ENCODE results near the gene TRABD2B.

TRABD2B gene

GRCh38 chr1:47722101-47722500, 275.1 kb downstream of the TRABD2B start:
- TF ChIP-seq FOXP2 (optimal IDR thresholded peaks at IDR 0.05; ENCODE audit: borderline replicate concordance, extremely low read depth, extremely low read length, insufficient read depth) (no peak), SIN3A (IDR thresholded peaks at IDR 0.05; ENCODE audit: borderline replicate concordance, insufficient read depth, low read length) (no peak), TAF1 (IDR thresholded peaks at IDR 0.05; ENCODE audit: borderline replicate concordance, insufficient read depth, low read length) (no peak), POLR2AphosphoS5 (IDR thresholded peaks at IDR 0.05; ENCODE audit: low read depth, low read length) (no peak)
- TF ChIP-seq, protein P1, sequence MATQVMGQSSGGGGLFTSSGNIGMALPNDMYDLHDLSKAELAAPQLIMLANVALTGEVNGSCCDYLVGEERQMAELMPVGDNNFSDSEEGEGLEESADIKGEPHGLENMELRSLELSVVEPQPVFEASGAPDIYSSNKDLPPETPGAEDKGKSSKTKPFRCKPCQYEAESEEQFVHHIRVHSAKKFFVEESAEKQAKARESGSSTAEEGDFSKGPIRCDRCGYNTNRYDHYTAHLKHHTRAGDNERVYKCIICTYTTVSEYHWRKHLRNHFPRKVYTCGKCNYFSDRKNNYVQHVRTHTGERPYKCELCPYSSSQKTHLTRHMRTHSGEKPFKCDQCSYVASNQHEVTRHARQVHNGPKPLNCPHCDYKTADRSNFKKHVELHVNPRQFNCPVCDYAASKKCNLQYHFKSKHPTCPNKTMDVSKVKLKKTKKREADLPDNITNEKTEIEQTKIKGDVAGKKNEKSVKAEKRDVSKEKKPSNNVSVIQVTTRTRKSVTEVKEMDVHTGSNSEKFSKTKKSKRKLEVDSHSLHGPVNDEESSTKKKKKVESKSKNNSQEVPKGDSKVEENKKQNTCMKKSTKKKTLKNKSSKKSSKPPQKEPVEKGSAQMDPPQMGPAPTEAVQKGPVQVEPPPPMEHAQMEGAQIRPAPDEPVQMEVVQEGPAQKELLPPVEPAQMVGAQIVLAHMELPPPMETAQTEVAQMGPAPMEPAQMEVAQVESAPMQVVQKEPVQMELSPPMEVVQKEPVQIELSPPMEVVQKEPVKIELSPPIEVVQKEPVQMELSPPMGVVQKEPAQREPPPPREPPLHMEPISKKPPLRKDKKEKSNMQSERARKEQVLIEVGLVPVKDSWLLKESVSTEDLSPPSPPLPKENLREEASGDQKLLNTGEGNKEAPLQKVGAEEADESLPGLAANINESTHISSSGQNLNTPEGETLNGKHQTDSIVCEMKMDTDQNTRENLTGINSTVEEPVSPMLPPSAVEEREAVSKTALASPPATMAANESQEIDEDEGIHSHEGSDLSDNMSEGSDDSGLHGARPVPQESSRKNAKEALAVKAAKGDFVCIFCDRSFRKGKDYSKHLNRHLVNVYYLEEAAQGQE (IDR thresholded peaks at IDR 0.05; ENCODE audit: insufficient read depth in 1 of 2, low read depth in 2 of 2, low read length in 2 of 2), result no peak

DNA sequence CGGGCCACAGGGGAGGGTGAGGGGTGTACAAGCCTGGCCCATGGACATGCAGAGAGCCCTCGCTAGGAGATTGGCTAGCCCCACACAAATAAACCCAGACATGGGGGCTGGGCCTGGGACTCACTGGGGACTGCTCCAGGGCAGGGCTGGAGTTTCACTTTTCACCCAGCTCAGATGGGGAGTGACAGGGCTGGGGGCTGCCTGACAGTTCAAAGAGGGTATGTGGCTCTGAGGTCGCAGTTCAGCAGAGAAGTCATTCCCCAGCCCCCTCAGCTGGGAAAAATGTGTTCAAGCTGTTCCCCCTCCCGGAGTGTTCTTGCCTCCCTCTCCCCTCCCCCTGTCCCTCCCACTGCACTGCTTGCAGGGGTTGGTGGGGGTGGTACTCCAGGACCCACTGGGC, 277.1 kb downstream of the TRABD2B start:
- TF ChIP-seq FOXP2 (optimal IDR thresholded peaks at IDR 0.05; ENCODE audit: borderline replicate concordance, extremely low read depth, extremely low read length, insufficient read depth) (no peak), SIN3A (IDR thresholded peaks at IDR 0.05; ENCODE audit: borderline replicate concordance, insufficient read depth, low read length) (no peak), TAF1 (IDR thresholded peaks at IDR 0.05; ENCODE audit: borderline replicate concordance, insufficient read depth, low read length) (no peak), POLR2AphosphoS5 (IDR thresholded peaks at IDR 0.05; ENCODE audit: low read depth, low read length) (no peak)
- TF ChIP-seq, protein P1 (IDR thresholded peaks at IDR 0.05; ENCODE audit: insufficient read depth in 1 of 2, low read depth in 2 of 2, low read length in 2 of 2), result no peak

- TF ChIP-seq, protein P1 (IDR thresholded peaks at IDR 0.05; ENCODE audit: insufficient read depth in 1 of 2, low read depth in 2 of 2, low read length in 2 of 2), result no peak
- no peak for TF ChIP-seq SIN3A (IDR thresholded peaks at IDR 0.05; ENCODE audit: borderline replicate concordance, insufficient read depth, low read length)
- TF ChIP-seq TAF1 (IDR thresholded peaks at IDR 0.05; ENCODE audit: borderline replicate concordance, insufficient read depth, low read length), result no peak
- TF ChIP-seq FOXP2 (optimal IDR thresholded peaks at IDR 0.05; ENCODE audit: borderline replicate concordance, extremely low read depth, extremely low read length, insufficient read depth), result no peak
- no peak for TF ChIP-seq POLR2AphosphoS5 (IDR thresholded peaks at IDR 0.05; ENCODE audit: low read depth, low read length)
Measured at GRCh38 chr1:47717341-47717740, 279.8 kb downstream of the TRABD2B start.

DNA sequence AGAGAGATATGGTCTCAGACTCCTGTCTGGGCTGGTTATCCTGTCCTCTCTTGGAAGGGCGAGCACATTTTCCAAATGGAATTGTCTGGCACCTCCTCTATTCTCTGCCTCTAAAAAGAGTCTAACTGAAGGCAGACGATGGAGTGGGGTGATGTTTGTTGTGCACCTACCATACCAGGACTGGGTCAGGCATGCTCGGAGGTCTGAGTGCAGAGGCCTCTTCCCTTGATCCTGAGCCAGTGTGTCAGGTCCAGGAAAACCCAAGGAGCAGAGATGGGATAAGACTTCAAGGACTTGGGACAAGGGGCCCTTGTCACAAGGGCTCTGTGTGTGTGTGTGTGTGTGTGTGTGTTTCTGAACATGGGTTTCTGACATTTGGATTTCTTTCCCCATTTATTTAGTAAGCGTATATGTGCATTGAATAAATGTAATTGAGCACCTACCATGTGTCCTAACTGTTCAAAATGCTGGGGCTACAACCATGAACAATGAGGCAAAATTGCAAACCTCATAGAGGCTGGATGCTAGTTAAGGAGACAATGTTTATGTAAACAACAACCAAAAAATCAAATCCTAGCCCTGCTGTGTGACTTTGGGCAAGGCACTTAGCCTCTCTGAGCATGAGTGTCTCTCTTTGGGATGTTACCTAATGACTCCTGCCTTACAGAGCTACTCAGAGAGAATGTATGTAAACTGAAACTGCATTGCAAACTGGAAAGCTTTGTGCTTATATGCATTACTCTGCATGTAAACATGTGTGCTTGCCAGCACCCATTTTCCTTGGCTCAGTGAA, 283.0 kb downstream of the TRABD2B start:
- TF ChIP-seq POLR2AphosphoS5 (IDR thresholded peaks at IDR 0.05; ENCODE audit: low read depth, low read length) (no peak), SIN3A (IDR thresholded peaks at IDR 0.05; ENCODE audit: borderline replicate concordance, insufficient read depth, low read length) (no peak), TAF1 (IDR thresholded peaks at IDR 0.05; ENCODE audit: borderline replicate concordance, insufficient read depth, low read length) (no peak), FOXP2 (optimal IDR thresholded peaks at IDR 0.05; ENCODE audit: borderline replicate concordance, extremely low read depth, extremely low read length, insufficient read depth) (no peak)

- TF ChIP-seq TAF1 (IDR thresholded peaks at IDR 0.05; ENCODE audit: borderline replicate concordance, insufficient read depth, low read length) (no peak), SIN3A (IDR thresholded peaks at IDR 0.05; ENCODE audit: borderline replicate concordance, insufficient read depth, low read length) (no peak)
Measured at GRCh38 chr1:47713333-47713953, 283.7 kb downstream of the TRABD2B start.

All from PFSK-1 (cell line).